ENCODE measurements around the gene RAP1GDS1.
A peak's percentile ranks its signal among the peaks of the same experiment; 100 is the strongest.
"Not testable (repeated sequence)": the region's sequence is repeated elsewhere in the genome, so short reads cannot be mapped to it uniquely, and the experiment has no call there.

Gene RAP1GDS1

DNA sequence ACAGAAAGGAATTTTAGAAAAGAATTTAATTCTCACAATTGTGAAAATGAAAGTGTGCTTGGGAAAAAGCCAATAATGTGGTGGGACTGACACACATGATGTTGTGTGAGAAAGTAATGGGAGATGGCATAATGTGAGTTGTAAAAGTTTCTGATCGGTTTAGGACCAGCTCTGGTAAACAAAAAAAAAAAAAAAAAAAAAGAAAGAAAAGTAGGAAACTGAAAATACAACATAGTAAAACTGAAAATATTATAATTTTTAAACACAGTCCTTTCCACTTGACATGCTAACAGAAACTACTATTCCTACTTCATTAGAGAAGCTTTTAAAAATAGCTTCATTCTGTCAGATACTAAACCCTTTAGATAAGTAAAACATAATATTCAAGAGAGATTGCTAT, 28.2 kb downstream of the RAP1GDS1 start:
- peak; percentile 2 for DNase-seq

DNA sequence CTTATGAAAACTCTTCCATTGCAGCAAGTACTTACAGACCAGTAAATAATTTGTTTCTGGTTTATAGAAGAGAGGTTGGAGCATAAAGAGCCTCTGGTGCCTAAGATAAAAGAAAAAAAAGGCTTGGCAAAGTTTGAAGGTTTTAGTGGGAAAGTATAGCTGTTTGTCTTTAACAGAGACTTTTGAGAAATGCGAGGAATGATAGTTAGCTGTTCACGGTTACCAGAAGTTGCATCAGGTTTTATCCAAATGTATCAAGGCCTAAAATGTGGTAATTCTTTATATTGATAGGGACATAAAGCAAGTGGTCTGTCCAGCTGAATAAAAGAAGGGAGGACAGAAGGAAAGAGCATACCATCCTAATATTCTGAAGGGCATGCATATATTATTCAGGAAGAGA, 29.3 kb downstream of the RAP1GDS1 start:
- peak; percentile 51 for DNase-seq

DNA sequence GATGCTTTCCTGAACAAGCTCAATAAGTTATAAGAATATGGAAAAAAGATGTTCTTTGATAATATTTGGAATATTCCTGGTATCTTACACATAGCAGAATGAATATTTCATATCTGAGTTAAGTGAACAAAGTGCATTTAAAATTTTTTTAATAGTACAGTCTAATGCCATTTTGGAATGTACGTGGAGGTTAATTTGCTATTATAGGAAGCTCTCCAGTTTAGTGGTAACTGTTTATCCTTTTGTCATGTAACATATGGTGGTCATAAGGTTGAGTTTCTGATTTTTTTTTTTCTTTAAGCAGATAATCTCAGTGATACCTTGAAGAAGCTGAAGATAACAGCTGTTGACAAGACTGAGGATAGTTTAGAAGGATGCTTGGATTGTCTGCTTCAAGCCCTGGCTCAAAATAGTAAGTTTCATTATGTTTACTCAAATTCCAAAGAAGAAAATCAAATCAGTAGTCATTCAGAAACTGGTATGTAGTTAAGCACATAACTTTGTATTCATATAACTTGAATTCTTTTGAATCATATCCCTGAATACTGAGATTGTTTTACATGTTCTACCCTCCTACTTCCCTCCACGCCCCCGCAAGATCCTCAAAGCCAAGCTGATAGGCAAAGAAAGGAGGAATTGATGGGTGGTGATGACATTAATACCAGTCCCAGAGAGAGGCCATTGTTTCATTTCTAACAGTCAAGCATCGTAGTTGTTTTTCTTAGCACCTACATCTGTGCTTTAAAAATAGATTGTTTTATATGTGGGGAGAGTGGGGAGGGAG, 32.1 kb downstream of the RAP1GDS1 start:
- peak; percentile 5 for DNase-seq

DNA sequence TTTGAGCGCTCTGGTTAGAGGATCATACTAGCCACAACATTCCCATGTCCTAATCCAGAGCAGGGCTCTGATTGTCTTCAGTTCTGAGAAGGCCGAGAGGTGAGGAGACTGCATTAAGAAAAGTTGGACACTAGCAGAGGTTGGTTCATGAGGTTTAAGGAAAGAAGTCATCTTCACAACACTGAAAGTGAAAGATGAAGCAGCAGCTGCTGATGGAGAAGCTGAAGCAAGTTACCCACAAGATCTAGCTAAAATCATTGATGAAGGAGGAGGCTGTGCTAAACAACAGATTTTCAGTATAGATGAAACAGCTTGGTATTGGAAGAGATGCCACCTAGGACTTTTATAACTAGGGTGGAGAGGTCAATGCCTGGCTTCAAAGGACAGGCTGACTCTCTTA, 36.8 kb downstream of the RAP1GDS1 start:
- DNase-seq: no peak

DNA sequence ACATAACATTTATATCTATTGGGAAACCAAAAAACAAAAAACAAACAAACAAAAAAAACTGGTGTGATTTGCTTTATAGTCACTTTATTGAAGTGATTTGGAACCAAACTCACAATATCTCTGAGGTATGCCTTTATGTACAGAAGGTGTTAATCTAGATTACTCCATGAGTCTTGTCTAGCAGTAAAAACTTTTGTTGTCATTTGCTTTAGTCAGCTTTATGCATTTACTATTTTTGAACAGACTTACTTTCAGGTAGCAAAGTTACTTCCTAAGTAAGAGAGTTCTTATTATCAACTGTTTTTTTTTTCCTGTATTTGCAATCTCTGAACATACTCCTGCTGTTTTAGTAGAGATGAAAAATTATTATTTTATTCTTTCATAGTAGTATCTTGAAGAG, 39.5 kb downstream of the RAP1GDS1 start:
- DNase-seq: no peak

DNA sequence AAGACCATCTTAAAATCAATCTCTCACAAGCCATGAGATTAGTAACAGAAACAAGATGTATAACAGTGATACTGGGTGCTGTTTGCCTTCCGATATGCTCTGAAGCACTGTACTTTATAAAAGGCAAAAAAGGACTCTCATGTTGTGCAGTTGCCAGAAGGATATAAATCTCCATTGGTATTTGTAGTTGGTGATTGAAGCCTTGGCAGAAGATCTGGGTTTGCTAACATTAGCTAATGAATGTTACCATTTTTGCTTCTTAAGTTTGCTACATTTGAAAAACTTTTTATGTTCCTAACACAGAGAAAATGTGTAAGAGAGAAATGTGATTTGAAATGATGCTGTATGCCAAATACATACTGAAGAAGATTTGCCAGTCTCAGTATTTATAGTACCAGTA, 44.4 kb downstream of the RAP1GDS1 start:
- DNase-seq: no peak

DNA sequence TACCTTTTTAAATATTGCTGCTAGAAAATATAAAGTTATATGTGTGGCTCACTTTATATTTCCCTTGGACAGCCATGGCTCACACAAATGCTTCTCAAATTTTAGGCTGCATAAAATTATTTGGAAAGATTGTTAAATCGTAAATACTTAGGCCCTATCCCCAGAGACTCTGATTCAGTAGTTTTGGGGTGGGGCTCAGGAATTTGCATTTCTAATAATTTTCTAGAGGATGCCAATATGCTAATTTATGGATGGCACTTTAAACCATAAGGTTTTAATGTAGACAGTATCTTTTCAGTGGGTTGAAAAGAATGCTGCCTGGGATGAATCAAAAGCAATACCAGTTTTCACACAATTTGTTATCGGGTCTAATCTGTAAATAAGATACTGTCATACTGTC, 49.7 kb downstream of the RAP1GDS1 start:
- DNase-seq: no peak

DNA sequence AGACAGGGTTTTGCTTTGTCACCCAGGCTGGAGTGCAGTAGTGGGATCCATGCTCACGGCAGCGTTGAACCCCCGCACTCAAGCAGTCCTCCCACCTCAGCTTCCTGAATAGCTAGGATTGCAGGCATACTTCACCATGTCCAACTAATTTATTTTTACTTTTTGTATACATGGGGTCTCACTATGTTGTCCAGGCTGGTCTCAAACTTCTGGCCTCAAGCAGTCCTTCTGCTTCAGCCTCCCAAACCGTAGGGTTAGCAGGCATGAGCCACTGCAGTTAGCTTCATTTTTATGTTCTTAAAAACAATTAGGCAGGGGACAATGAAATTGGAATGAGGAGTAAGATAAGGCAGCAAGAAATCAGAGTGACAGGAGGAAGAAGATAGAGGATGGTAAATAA, 50.5 kb downstream of the RAP1GDS1 start:
- DNase-seq: no peak

DNA sequence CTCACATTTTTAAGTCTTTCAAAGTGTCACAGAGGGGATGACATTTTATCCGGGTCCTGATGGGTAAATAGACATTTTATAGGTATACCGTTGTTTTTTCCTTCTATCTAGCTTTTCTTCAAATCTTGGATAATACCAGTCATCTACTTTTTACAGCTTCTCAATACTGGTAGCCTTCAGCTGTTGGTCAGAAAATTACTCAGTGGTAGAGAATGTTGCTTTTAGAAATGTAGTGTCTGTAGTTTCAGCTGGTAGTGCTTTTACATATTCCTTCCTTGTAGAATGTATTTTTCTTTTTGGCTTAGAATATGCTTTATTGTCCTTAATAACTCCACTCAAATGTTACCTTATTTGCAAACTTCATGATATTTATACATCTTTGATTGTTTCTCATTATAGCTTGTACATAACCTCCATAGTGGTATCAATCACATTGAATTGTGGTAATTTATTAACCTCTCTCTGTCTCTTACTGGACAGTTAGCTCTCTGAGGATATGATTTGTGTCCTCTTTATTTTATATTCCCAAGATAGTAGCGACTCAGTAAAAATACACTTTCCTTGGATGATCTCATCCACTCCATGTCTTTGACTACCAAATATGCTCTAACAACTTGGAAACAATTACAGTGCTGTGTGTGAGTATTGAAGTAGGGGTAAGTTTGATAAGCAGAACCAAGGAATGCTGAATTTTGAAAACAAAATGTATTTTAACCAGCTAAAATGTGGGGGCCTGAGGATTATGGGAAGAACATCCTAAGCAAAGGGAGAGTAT, 53.8 kb downstream of the RAP1GDS1 start:
- peak; percentile 13 for DNase-seq

DNA sequence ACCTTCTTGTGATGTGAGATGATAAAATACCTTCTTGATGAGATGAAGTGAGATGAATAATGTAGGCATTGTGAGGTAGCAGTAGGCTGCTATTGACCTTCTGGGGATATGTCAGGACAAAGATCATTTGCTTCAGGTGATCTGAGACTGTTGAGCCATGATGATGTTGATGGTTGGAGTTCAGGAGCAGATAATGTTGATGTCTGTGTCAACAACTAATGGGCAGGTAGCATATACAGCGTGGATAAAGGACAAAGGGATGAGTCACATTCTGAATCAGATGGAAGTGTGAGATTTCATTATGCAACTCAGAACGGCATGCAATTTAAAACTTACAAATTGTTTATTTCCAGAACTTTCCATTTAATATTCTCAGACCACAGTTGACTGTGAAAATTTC, 57.3 kb downstream of the RAP1GDS1 start:
- no peak for DNase-seq

DNA sequence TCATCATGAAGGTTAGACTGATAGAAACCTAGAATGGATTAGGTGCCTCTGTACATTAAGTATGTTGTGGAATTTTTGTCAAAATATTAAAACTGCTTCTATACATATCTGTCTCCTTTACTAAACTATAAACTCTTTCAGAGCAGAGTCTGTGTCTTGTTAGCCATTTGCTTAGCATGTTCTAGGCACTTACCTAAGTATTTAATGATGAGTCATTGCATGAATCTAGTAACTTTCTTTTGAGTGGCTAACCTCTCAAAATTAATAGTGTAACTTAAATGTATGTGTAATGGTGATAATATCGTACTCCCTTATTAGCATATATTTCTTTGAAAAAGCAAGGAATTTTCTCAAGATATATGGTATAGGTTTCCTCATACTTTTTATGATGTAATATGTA, 57.8 kb downstream of the RAP1GDS1 start:
- no peak for DNase-seq

DNA sequence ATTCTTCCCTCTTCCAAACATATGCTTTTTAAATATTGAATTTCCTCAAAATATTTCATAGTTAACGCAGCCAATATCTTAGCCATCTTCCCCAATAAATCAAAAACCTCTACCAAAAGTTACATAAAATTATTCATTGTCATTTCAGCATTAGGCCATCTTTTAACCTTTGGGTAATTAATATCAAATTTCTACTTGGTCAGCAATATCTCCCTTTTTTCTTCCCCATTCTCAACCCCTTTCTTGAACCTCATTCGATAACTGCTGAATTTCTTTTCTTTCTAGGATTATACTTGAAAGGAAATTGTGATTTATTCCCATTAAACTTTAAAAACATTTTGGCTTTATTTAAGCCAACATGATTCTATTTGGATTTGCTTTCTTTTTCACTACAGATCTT, 65.0 kb downstream of the RAP1GDS1 start:
- DNase-seq: no peak

DNA sequence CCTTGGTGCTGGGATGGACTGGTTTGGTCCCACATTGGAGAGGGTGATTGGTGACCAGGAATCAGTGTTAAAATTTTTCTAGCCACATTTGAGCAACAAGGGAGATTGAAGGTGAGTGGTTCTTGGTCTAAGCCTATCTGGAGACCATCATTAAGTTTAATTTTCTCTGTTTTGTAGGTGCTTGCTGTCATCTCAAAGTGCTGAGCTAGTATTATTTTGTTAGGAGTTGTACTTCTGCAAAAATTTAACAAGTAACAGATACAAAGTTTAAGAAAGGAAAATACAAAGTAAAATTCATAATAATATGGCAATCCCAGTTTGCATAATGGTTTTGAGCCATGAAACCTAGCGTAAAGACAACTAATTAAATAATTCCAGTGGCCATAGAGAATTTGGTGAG, 66.5 kb downstream of the RAP1GDS1 start:
- DNase-seq: no peak

DNA sequence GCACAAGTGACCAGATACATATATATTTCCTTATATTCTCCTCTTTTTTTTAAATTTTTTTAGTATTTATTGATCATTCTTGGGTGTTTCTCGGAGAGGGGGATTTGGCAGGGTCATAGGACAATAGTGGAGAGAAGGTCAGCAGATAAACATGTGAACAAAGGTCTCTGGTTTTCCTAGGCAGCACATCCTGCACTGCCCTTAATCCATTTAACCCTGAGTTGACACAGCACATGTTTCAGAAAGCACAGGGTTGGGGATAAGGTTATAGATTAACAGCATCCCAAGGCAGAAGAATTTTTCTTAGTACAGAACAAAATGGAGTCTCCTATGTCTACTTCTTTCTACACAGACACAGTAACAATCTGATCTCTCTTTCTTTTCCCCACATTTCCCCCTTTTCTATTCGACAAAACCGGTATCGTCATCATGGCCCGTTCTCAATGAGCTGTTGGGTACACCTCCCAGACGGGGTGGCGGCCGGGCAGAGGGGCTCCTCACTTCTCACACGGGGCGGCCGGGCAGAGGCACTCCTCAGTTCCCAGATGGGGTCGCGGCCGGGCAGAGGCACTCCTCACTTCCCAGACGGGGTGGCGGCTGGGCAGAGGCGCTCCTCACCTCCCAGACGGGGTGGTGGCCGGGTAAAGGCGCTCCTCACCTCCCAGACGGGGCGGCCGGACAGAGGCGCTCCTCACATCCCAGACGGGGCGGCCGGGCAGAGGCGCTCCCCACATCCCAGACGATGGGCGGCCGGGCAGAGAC, 68.9 kb downstream of the RAP1GDS1 start:
- DNase-seq: not testable (repeated sequence)

DNA sequence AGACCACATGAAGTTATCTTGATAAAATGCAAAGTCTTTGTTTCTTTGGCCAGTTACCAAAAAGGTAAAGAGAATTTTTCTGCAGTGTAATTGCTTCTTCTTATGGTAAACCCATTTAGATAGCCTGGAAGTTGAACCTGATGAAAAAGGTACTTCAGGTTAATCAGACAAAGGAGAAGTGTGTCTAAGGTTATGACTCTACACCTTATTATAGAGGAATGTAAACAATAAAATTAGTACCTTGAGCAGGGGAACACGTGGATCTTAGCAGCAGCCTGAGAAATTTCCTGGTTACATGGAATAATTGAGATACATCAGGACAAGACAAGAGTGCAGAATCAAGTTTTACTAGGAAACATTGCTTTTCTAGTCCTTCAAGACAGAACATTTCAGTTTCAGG, 70.8 kb downstream of the RAP1GDS1 start:
- no peak for DNase-seq

DNA sequence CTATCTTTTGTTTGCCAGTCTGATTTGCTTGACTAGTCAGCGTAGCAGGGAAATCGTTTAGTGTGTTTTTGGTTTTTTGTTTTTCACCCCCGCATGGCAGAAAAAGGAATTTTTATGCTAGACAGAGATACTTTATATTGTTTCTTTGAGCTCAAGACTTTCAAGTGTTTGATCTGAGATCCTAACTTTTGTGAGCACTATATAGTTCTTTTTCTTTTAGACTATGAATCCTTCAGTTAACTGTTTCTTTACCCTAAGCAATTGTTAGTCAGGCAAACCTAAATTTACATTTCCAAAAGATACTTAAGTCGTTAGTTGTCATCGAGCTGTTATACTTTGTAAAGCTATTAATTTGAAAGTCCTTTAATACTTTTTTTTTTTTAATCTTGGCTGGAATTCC, 73.3 kb downstream of the RAP1GDS1 start:
- no peak for DNase-seq

DNA sequence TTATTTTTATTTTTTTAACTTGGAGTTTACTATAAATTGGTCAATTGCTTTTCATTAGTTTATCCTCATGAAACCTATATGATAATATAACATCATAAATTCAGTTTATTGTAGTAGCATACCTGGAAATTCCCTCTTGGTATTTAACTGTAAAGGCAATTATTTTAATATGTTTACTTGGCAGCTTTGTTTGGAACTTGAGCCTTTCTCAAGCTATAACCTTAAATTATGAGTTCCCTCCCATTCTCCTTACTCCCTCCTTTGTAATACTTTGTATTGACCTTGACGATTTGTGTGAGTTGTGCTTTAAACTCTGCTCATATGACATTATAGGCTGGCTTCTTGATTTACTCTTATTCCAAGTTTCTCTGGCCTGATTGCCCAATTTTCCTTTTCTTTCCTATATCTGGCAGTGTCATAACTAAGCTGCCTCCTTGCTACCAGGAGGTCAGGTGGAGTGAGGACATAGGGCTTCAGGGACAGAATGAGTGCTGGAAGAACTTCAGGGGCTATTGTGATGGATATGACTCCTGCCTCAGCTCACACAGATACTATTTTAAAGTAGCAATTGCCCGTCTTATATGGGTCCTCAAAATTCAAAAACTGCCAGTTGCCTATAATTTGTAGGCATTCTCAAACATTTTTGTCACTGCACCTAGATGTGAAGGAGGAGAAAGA, 77.7 kb downstream of the RAP1GDS1 start:
- no peak for DNase-seq

DNA sequence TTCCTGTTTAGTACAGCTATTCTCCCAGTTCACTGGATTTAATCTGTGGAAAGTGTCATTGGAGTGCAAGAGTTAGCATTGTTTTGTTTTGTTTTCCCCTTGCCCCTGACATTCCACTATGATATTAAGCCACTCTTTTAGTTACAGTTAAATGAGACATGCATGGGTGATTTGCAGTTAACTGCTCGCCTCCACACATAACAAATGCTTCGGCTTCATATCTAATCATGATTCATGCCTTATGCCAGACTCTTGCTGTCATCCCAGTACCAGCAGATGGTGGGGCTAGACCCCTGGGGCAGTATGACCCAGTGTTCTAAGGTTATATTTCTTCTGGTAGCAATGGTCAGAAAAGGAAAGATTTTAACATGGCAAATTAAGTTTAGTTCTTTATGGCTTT, 80.1 kb downstream of the RAP1GDS1 start:
- peak; percentile 82 for DNase-seq

DNA sequence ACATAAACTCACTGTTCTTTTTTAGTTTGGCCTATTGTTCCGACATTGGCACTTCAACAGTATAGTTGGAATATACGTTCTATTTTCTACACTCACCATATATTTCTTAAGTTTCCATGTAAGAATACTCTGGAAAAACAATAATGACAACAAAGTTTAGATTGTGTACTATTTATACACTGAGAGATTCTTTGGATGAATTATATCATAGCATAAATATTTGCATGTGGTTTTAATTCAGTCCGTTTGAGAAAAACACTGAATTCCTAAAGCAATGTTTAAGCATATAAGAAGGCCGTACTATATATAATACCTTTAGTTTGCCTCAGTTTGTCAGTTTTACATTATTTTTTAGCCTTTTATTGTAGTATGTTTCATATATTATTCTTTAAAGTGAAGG, 82.4 kb downstream of the RAP1GDS1 start:
- DNase-seq: peak; percentile 10

DNA sequence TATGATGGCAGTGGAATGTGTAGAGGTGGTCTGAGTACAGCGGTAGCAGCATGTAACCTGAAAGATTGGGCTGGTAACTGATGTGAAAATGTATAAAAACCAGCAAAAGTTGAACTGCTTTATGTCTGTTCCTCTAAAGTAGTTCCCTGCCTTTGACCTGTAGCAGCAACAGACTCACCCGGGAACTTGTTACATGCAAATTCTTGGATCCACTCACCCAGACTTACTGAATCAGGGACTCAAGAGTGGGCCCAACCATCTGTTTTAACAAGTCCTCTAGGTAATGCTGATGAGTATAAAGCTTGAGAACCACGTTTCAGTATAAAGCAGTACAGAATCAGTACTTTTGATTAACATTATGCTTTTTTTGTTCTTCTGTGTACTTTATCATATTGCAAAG, 84.7 kb downstream of the RAP1GDS1 start:
- no peak for DNase-seq

DNA sequence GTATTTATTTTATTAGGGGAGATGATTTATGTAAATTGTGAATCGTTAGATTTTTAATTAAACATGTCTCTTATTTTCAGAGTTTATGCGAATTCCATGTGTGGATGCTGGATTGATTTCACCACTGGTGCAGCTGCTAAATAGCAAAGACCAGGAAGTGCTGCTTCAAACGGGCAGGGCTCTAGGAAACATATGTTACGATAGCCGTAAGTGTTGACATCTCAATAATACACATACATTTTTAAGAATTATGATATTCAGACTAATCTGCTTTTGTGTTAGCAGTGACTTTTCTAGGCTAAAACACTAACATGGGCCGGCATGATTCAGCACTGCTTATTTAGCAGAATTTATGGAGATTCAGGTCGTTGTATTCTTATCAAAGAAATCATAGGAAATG, 91.2 kb downstream of the RAP1GDS1 start:
- DNase-seq: no peak

DNA sequence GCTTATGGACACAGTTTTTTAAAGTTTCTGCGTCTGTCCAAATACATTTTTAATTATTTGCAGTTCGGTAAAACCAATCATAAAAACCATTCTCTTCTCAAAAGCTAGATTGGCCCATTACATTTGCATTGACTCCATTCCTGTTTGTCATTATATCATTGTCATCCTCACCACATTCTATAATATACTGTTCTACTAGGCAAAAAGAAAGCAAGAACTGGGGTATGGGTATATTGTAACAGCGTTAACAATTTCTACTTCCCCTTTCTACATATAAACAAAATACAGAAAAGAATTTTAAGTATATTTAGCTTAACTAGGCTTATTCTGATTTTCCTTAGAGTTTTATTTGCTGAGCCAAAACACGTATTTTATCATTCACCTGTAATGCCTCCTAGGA, 91.8 kb downstream of the RAP1GDS1 start:
- no peak for DNase-seq

DNA sequence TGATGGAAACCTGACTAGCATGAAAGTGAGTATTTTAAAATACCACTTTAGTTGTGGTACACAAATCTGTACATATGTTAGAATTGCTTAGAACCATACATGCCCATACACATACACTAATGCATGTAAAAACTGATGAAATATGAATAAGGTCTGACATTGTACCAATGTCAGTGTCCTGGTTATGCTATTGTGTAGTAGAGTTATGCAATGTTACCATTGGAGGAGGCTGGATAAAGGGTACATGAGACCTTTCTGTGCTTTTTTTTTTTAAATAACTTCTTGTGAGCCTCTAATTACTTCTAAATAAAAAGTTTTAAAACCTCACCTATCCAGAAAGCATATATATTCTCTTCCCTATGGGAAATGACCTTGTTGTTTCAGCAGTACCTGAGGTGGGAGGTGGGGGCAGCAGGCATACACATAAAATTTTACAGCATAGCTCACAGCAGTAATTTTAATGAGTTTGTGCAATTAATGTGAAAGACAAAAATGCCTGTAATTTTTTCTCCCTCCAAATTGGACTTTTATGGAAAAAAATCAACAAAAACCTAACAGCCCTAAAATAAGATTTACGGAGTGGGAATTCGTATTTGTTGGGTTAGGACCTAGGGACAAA, 97.6 kb downstream of the RAP1GDS1 start:
- DNase-seq: no peak

Measured in EL (cell line).